HCT116 (cell line): ENCODE results near the gene EN2. TPM values are rescaled to one million over a fixed set of nuclear protein-coding genes. Genes with fewer than 3 reads are reported as not detected.

Source experiments
- ATAC-seq: fragments of 200-7000 bp; cut with Tn5 transposase; 2 replicates; pipeline ENCODE4 v1.9.1; 2020; ENCODE audit warnings: mild to moderate bottlenecking, moderate library complexity
- BruUV-seq: library from RNA; stranded (reverse); fragments of 400-500 nt; replicated peaks from 2 replicates; lab custom pipeline; 2021; lab: Mats Ljungman, UMichigan
- CTCF ChIA-PET: fragments of 300-600 bp; sonication (Branson Sonifier 250); formaldehyde crosslinking; loops from one replicate; lab custom pipeline; 2021; ENCODE audit warnings: antibody characterized with exemption; lab: Charles Lee
- POLR2A ChIA-PET: fragments of 300-600, 350-600 bp; sonication (Branson Sonifier 250); formaldehyde crosslinking; loops from one replicate; lab custom pipeline; 2021; ENCODE audit warnings: antibody characterized with exemption; lab: Charles Lee
- RAD21 ChIA-PET, 2 experiments: fragments of 300-600 bp; sonication (Branson Sonifier 250); formaldehyde crosslinking; loops; one replicate each; lab custom pipeline; 2023; ENCODE audit warnings: low total read pairs in 2 of 2; ENCODE audit not compliant: uncharacterized antibody in 2 of 2, unreplicated experiment in 2 of 2, low non-redundant PET in 1 of 2; lab: Charles Lee
- DNase-seq: peaks from one replicate; pipeline ENCODE4 v3.0.0-alpha.2; 2010; ENCODE audit warnings: low read depth, low spot score
- H2AFZ ChIP-seq: fragments of 200-600 bp; shearing (Covaris generic), sonication (generic); 2 replicates; pipeline ENCODE4 v1.6.1; 2017; ENCODE audit warnings: low read depth, mixed run types, mixed read lengths, antibody characterized with exemption, low read length; ENCODE audit not compliant: poor library complexity, severe bottlenecking
- H3K27ac ChIP-seq: 2 replicates; pipeline ENCODE4 v1.5.1; 2012; ENCODE audit warnings: low read depth, low read length
- H3K27me3 ChIP-seq: fragments of 200-600 bp; sonication (generic); 2 replicates; pipeline ENCODE4 v1.6.1; 2016; ENCODE audit warnings: mixed run types, low read length, mixed read lengths; ENCODE audit not compliant: insufficient read depth
- H3K36me3 ChIP-seq, 2 experiments: fragments of 200-500 bp in 1 of 2; fragments of 200-600 bp in 1 of 2; sonication (Bioruptor generic) in 1 of 2; sonication (generic) in 1 of 2; 2 replicates each; pipeline versions ENCODE4 v1.5.1 to v1.6.1; 2014 to 2016; ENCODE audit warnings: low read length in 2 of 2, inconsistent platforms in 1 of 2, mixed read lengths in 1 of 2, mixed run types in 1 of 2; ENCODE audit not compliant: insufficient read depth in 2 of 2, control insufficient read depth in 1 of 2
- H3K4me1 ChIP-seq, 2 experiments: fragments of 200-600 bp in 1 of 2; sonication (generic) in 1 of 2; 2 replicates each; pipeline versions ENCODE4 v1.5.1 to v1.6.1; 2012 to 2017; ENCODE audit warnings: low read length in 2 of 2, inconsistent platforms in 1 of 2, mild to moderate bottlenecking in 1 of 2, mixed read lengths in 1 of 2, mixed run types in 1 of 2, moderate library complexity in 1 of 2; ENCODE audit not compliant: insufficient read depth in 2 of 2, control insufficient read depth in 1 of 2
- H3K4me2 ChIP-seq: fragments of 200-600 bp; sonication (generic); 2 replicates; pipeline ENCODE4 v1.6.1; 2017; ENCODE audit warnings: mixed run types, low read length, mixed read lengths
- H3K4me3 ChIP-seq, 2 experiments: fragments of 200-600 bp in 1 of 2; sonication (generic) in 1 of 2; replicated peaks in 1 of 2; 2 replicates each; pipeline ENCODE4 v1.5.1; 2011 to 2016; ENCODE audit warnings: low read length in 2 of 2, control low read depth in 1 of 2, low read depth in 1 of 2, mild to moderate bottlenecking in 1 of 2, mixed read lengths in 1 of 2, mixed run types in 1 of 2
- H3K79me2 ChIP-seq: fragments of 200-600 bp; sonication (generic); 2 replicates; pipeline ENCODE4 v1.6.1; 2017; ENCODE audit warnings: mild to moderate bottlenecking, mixed run types, low read length, moderate library complexity, mixed read lengths; ENCODE audit not compliant: insufficient read depth
- H3K9ac ChIP-seq: fragments of 200-600 bp; sonication (generic); 2 replicates; pipeline ENCODE4 v1.6.1; 2016; ENCODE audit warnings: low read length, mixed read lengths
- H3K9me2 ChIP-seq: fragments of 200-600 bp; sonication (generic), shearing (Covaris generic); 2 replicates; pipeline ENCODE4 v1.6.1; 2017; ENCODE audit warnings: mixed run types, mild to moderate bottlenecking, moderate library complexity; ENCODE audit not compliant: insufficient read depth
- H3K9me3 ChIP-seq, 2 experiments: fragments of 200-500 bp in 1 of 2; fragments of 200-600 bp in 1 of 2; sonication (Bioruptor generic) in 1 of 2; sonication (generic) in 1 of 2; 2 replicates each; pipeline ENCODE4 v1.6.1; 2014 to 2017; ENCODE audit warnings: low read length in 2 of 2, mixed read lengths in 2 of 2, inconsistent platforms in 1 of 2, low read depth in 1 of 2, mild to moderate bottlenecking in 1 of 2, mixed run types in 1 of 2, moderate library complexity in 1 of 2; ENCODE audit not compliant: control insufficient read depth in 1 of 2, insufficient read depth in 1 of 2
- H4K20me1 ChIP-seq: fragments of 200-600 bp; sonication (generic), shearing (Covaris generic); 2 replicates; pipeline ENCODE4 v1.6.1; 2017; ENCODE audit warnings: mixed run types, mild to moderate bottlenecking, moderate library complexity; ENCODE audit not compliant: insufficient read depth
- ATF3 ChIP-seq: IDR thresholded peaks from 2 replicates; pipeline ENCODE4 v1.6.1; 2012
- EZH2 ChIP-seq: fragments of 200-600 bp; sonication (generic); IDR thresholded peaks from 2 replicates; pipeline ENCODE4 v1.6.1; 2017; ENCODE audit warnings: antibody characterized with exemption, mixed run types
- EZH2phosphoT487 ChIP-seq: fragments of 200-600 bp; IDR thresholded peaks from 2 replicates; pipeline ENCODE4 v1.6.1; 2018; ENCODE audit warnings: antibody characterized with exemption, borderline replicate concordance
- intact Hi-C: fragments of 100-400 bp; cut with micrococcal nuclease; formaldehyde crosslinking; loops from 2 replicates; pipeline ENCODE4 v1.10.0; 2022
- total RNA-seq: library from RNA; stranded (reverse); gene quantifications from one replicate; pipeline ENCODE4 v1.2.1, GENCODE V29; 2021; ENCODE audit not compliant: unreplicated experiment
- TF ChIP-seq, protein P1 (sequence below): IDR thresholded peaks from 2 replicates; pipeline ENCODE4 v1.6.1; 2011; ENCODE audit warnings: mild to moderate bottlenecking, low read length, moderate library complexity; ENCODE audit not compliant: insufficient replicate concordance; ENCODE audit errors: extremely low read depth

Gene EN2
- total RNA-seq, 1 experiment from 2014 or later, result 0.32 TPM

DNA sequence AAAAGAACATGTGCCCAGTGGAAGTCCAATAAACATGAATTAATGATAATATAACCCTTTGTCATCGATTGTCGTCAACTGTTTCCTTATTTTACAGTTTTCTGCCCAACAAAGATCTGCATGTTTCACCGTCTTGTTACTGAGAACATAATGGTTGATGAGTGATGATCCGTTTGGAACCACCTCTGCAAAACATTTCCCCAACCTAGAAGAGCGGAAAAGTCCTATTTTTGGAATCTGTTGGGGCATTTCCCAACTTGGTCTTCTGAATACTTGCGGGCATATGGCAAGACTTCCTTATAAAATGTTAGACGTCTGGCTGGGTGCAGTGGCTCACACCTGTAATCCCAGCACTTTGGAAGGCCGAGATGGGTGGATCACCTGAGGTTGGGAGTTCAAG is 56.4 kb downstream of the EN2 start:
- no peak overlapping the region for H3K9ac ChIP-seq
- DNase-seq (no peak), ATAC-seq (no peak)
- H3K27me3 ChIP-seq, result peaks cover 49% of the 10 kb centered on the region
- no peak overlapping the region for H3K27ac ChIP-seq
- RAD21 ChIA-PET, result no interaction called here
- H3K9me3 ChIP-seq, result no peaks in the 10 kb centered on the region
- H3K4me2 ChIP-seq, result no peak overlapping the region
- H4K20me1 ChIP-seq, result no peaks in the 10 kb centered on the region
- H3K4me1 ChIP-seq, result no peaks in the 10 kb centered on the region
- H3K36me3 ChIP-seq, result no peaks in the 10 kb centered on the region
- H3K79me2 ChIP-seq, result no peaks in the 10 kb centered on the region
- H2AFZ ChIP-seq, result no peak overlapping the region
- H3K4me3 ChIP-seq, result no peak overlapping the region
- POLR2A ChIA-PET, result no interaction called here
- H3K9me2 ChIP-seq, result no peaks in the 10 kb centered on the region
- TF ChIP-seq, protein P1, sequence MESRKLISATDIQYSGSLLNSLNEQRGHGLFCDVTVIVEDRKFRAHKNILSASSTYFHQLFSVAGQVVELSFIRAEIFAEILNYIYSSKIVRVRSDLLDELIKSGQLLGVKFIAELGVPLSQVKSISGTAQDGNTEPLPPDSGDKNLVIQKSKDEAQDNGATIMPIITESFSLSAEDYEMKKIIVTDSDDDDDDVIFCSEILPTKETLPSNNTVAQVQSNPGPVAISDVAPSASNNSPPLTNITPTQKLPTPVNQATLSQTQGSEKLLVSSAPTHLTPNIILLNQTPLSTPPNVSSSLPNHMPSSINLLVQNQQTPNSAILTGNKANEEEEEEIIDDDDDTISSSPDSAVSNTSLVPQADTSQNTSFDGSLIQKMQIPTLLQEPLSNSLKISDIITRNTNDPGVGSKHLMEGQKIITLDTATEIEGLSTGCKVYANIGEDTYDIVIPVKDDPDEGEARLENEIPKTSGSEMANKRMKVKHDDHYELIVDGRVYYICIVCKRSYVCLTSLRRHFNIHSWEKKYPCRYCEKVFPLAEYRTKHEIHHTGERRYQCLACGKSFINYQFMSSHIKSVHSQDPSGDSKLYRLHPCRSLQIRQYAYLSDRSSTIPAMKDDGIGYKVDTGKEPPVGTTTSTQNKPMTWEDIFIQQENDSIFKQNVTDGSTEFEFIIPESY, result no peak
- TF ChIP-seq ATF3 (no peak), EZH2 (no peak), EZH2phosphoT487 (no peak)
- TF ChIP-seq, all 23 proteins: peak for 0
- intact Hi-C loops, result no loop called here
- no TSS peak for BruUV-seq
- CTCF ChIA-PET, result no interaction called here

Other genes with a start within 250 kb of the EN2 start
- 54.7 TPM for gene INSIG1, start 160.3 kb upstream of the EN2 start, total RNA-seq
- not detected for gene CNPY1, start 88.4 kb downstream of the EN2 start, total RNA-seq
- 64.3 TPM for gene RBM33, start 186.5 kb downstream of the EN2 start, total RNA-seq